ES-I3 (cell line): Measurements from ENCODE around the gene RPTOR.
"Not testable (repeated sequence)": the region's sequence is repeated elsewhere in the genome, so short reads cannot be mapped to it uniquely, and the experiment has no call there.

ENCODE experiments used
- H3K36me3 ChIP-seq: 2 replicates; pipeline ENCODE4 v1.6.1; 2013; ENCODE audit warnings: mild to moderate bottlenecking, low read length, control low read depth, moderate library complexity; ENCODE audit not compliant: insufficient read depth
- H3K4me1 ChIP-seq: 2 replicates; pipeline ENCODE4 v1.6.1; 2013; ENCODE audit warnings: mild to moderate bottlenecking, control low read depth, low read length; ENCODE audit not compliant: insufficient read depth
- H3K9ac ChIP-seq: 2 replicates; pipeline ENCODE4 v1.6.1; 2013; ENCODE audit warnings: low read depth, mild to moderate bottlenecking, low read length, moderate library complexity
- H3K9me3 ChIP-seq: 2 replicates; pipeline ENCODE4 v1.6.1; 2013; ENCODE audit warnings: mild to moderate bottlenecking, low read length, moderate library complexity; ENCODE audit not compliant: control insufficient read depth, insufficient read depth

Gene RPTOR

GRCh38 chr17:80687839-80688238, 143.2 kb downstream of the RPTOR start:
- Histone ChIP-seq H3K9ac (no peak overlapping the region), H3K9me3 (no peaks in the 10 kb centered on the region), H3K4me1 (peaks cover under 1% of the 10 kb centered on the region; the same call in 1 of the 2 replicates), H3K36me3 (no peaks in the 10 kb centered on the region)

- peaks cover 12% of the 10 kb centered on the region for H3K4me1 ChIP-seq
Measured at GRCh38 chr17:80689129-80689619, 144.5 kb downstream of the RPTOR start.

DNA sequence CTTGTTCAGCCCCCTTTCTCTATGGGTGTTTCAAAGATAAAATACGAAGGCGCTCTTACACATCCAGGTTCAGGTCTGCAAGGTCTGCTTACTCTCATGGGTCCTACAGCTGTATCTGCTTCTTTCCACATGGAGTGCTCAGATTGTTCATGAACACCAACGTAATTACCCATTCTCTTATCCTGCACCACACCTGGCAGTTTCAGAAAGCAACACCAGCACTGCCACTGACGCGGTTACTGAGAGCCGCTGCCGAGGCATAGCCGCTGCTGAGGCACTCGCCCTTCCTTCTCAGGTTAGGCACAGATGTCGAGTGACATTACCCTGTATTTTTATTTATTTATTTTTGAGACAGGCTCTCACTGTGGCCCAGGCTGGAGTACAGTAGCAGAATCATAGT, 147.1 kb downstream of the RPTOR start:
- Histone ChIP-seq H3K4me1 (peaks cover 30% of the 10 kb centered on the region), H3K9me3 (no peaks in the 10 kb centered on the region), H3K9ac (no peak overlapping the region), H3K36me3 (no peaks in the 10 kb centered on the region)

More at GRCh38 chr17:80689129-80689619, 144.5 kb downstream of the RPTOR start:
- H3K9me3 ChIP-seq: no peaks in the 10 kb centered on the region
- no peaks in the 10 kb centered on the region for H3K36me3 ChIP-seq
- no peak overlapping the region for H3K9ac ChIP-seq

DNA sequence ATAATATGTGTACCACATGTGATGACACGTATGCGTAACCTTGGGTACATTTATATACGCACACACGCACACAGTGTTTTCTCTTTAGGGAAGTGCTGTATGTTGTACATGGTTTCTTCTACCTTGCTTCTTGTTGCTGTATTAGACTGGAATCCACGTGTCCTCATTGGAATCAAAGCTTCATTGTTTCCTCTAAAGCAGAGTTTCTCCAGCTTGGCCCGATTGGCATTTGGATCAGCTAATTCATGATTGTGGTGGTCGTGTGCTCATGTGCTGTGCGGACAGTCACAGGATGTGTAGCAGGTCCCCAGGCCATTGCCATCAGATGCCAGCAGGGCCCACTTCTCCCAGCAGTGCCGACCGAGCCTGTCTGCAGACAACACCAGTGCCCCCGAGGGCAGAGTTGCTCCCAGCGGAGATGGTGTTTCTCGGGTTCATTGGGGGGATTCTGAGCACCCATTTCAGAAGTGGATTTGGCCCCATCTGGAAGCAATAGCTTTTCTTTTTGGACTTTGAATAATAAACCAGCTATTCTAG, 148.4 kb downstream of the RPTOR start:
- Histone ChIP-seq H3K36me3 (no peaks in the 10 kb centered on the region), H3K4me1 (peaks cover 30% of the 10 kb centered on the region), H3K9ac (no peak overlapping the region), H3K9me3 (no peaks in the 10 kb centered on the region)

DNA sequence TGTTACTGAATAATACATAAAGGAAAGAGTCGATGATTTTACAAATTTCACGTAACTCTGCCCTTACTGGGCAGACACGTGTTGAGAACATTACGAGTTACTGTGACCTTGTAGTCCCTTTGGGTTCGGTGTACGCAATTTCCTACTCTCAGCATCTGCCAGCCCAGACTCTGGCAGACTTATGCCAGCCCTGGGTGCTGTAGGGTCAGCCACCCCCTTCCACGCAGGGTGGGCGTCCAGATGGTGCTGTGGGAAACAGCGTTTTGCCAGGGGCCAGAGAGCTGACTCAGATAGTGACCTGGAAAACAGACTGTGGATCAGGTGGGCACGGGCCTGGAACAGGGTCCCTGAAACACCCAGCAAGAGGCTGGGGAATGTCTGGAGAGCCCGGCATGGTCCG, 148.9 kb downstream of the RPTOR start:
- Histone ChIP-seq H3K36me3 (no peaks in the 10 kb centered on the region), H3K4me1 (peaks cover 30% of the 10 kb centered on the region), H3K9ac (no peak overlapping the region), H3K9me3 (no peaks in the 10 kb centered on the region)

- Histone ChIP-seq H3K9me3 (no peaks in the 10 kb centered on the region), H3K36me3 (no peaks in the 10 kb centered on the region), H3K4me1 (peaks cover 30% of the 10 kb centered on the region), H3K9ac (no peak overlapping the region)
Measured at GRCh38 chr17:80694085-80694991, 149.7 kb downstream of the RPTOR start.

- Histone ChIP-seq H3K9ac (no peak overlapping the region), H3K9me3 (no peaks in the 10 kb centered on the region), H3K4me1 (peaks cover 30% of the 10 kb centered on the region), H3K36me3 (no peaks in the 10 kb centered on the region)
Measured at GRCh38 chr17:80694992-80695912, 150.6 kb downstream of the RPTOR start.

- no peak overlapping the region for H3K9ac ChIP-seq
- H3K36me3 ChIP-seq: no peaks in the 10 kb centered on the region
- peaks cover 30% of the 10 kb centered on the region for H3K4me1 ChIP-seq
- no peaks in the 10 kb centered on the region for H3K9me3 ChIP-seq
Measured at GRCh38 chr17:80695979-80696378, 151.3 kb downstream of the RPTOR start.

GRCh38 chr17:80696456-80696855, 151.8 kb downstream of the RPTOR start:
- Histone ChIP-seq H3K9ac (no peak overlapping the region), H3K36me3 (no peaks in the 10 kb centered on the region), H3K4me1 (peaks cover 30% of the 10 kb centered on the region), H3K9me3 (no peaks in the 10 kb centered on the region)

DNA sequence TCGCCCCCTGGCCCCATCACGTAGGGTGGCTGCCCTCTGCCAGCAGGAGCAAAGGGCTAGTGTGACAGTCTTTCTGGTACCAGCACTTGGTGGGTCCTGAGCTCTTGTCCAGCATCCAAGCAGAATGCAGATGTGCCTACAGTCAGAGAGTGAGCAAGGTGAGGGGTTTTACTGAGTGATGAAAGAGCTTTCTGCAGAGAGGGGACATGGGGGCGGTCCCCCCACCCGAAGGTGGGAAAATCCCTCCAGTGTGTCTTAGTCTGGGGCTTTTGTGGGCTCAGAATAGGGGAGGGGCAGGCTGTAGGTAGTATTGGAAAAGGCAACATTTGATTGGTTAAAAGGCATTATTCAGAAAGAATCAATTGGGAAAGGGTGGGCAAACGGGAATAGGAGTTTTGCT, 152.3 kb downstream of the RPTOR start:
- Histone ChIP-seq H3K9me3 (no peaks in the 10 kb centered on the region), H3K4me1 (peaks cover 30% of the 10 kb centered on the region), H3K9ac (no peak overlapping the region), H3K36me3 (no peaks in the 10 kb centered on the region)

DNA sequence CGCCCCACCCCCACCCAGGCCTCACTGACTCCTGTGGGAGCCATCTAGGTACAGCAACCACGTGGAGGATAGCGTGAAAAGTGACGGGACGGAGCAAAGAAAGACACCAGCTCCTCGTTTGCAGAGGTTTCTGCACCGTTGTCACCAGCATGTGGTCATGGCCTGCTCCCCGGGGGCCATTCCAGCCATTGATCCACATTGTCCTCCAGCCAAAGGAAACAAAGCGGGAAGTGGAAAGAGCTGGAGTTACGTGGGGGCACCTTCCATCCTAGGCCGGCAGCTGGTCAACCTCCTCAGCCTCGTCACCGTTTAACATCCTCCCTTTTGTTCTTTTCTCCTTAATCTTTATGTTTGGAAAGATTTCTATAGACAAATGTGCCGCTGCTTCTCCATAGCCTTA, 153.7 kb downstream of the RPTOR start:
- Histone ChIP-seq H3K4me1 (peaks cover 27% of the 10 kb centered on the region), H3K9ac (no peak overlapping the region), H3K36me3 (no peaks in the 10 kb centered on the region), H3K9me3 (no peaks in the 10 kb centered on the region)

DNA sequence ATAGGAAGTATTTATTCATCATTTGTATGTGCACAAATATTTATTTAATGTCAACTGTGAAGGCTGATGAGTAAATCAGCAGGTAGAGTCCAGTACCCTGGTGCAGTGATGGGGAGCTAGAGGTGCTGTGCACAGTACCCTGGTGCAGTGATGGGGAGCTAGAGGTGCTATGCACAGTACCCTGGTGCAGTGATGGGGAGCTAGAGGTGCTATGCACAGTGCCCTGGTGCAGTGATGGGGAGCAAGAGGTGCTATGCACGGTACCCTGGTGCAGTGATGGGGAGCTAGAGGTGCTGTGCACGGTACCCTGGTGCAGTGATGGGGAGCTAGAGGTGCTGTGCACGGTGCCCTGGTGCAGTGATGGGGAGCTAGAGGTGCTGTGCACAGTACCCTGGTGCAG, 154.6 kb downstream of the RPTOR start:
- H3K36me3 ChIP-seq, H3K9ac ChIP-seq, H3K9me3 ChIP-seq: not testable (repeated sequence)
- H3K4me1 ChIP-seq: peaks cover 18% of the 10 kb centered on the region

DNA sequence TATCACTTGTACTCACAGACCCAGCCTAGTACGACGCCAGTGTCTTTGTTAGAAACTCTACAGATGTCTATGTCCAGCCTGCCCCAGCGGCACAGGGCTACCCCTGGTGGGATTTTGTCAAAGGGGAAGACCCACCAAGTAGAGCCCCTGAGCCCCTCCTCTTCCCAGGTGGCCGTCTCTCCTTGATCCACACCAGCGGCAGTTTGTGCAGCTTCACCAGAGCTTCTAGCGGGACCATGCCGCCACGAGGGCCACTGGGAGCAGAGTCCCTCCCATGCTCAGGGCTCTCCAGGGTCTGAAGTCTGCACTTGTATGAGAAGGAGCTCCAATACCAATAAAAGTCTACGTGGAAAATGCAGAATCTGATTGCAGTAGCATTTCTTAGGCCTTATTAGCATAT, 157.1 kb downstream of the RPTOR start:
- peaks cover 10% of the 10 kb centered on the region for H3K4me1 ChIP-seq
- H3K9ac ChIP-seq: no peak overlapping the region
- no peaks in the 10 kb centered on the region for H3K36me3 ChIP-seq
- no peaks in the 10 kb centered on the region for H3K9me3 ChIP-seq
